Hepatocyte (in vitro differentiated cells): ENCODE measurements around the gene IGFBP7.

Experiments used
- CTCF ChIP-seq: fragments of 200-600 bp; sonication (generic); IDR thresholded peaks from 2 replicates; pipeline ENCODE4 v1.5.1; 2016; ENCODE audit warnings: antibody characterized with exemption, mild to moderate bottlenecking; ENCODE audit not compliant: poor library complexity
- EZH2 ChIP-seq: fragments of 200-600 bp; sonication (generic); IDR thresholded peaks from 2 replicates; pipeline ENCODE4 v1.6.1; 2016; ENCODE audit warnings: antibody characterized with exemption, mild to moderate bottlenecking, borderline replicate concordance

DNA sequence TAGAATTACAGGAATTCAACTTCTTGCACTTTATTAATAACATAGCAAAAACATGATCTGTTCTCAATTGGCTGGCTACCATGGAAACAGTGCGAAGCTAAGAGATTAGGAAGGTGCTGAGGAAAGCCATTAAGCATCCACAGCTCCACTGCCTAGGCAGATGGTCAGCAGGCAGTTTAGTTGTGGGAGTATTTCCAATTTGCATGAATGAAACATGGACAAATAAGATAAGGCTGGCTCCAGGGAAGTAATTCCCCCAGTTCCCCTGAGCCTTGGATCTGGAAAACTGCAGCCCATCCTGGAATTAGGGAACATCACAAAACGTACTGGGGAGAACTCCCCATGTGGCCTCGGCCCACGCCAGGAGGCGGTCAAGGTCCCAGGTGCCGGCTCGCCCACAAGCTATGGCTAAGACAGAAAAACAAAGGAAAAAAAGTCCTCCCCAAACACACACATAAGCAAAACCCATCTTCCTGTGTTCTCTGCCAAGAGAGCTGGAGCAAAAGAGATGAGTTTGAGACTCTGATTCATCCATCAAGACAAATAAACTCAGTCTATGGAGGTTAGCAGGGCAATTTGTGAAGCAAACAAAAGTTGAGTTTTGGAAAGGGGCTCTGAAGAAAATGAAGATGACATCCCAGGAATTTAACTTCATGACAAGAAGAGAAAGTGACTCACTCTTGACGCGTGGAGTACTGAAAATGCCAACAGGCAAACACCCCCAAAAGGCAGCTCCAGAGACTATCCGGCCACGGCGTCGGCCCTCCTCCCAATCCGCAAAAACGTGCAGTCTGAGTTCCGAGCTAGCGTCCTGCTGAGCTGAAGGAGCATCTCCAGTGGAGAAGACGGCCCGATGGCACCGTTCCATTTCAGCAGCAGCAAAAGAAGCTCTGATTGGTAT lies 45.1 kb downstream of the IGFBP7 start:
- no peak for TF ChIP-seq EZH2
- no peak for TF ChIP-seq CTCF
